Neural progenitor cell (in vitro differentiated cells): ENCODE measurements around the gene TIRAP. TPM values are rescaled to one million over a fixed set of nuclear protein-coding genes. Genes with fewer than 3 reads are reported as not detected.

Experiments used
- DNase-seq: peaks from one replicate; pipeline ENCODE4 v3.0.0-alpha.2; 2016; ENCODE audit warnings: low spot score
- H2AFZ ChIP-seq: fragments of 200-600 bp; sonication (generic); replicated peaks from 2 replicates; pipeline ENCODE4 v1.6.1; 2016; ENCODE audit warnings: antibody characterized with exemption
- H3F3A ChIP-seq: fragments of 200-600 bp; sonication (generic); 2 replicates; pipeline ENCODE4 v1.6.1; 2016; ENCODE audit warnings: antibody characterized with exemption, low read depth
- H3K27ac ChIP-seq: fragments of 200-600 bp; sonication (generic); 2 replicates; pipeline ENCODE4 v1.5.1; 2016; ENCODE audit warnings: mild to moderate bottlenecking
- H3K27me3 ChIP-seq: fragments of 200-600 bp; sonication (generic); 2 replicates; pipeline ENCODE4 v1.6.1; 2016; ENCODE audit warnings: mild to moderate bottlenecking, moderate library complexity
- H3K36me3 ChIP-seq: fragments of 200-600 bp; sonication (generic); 2 replicates; pipeline ENCODE4 v1.5.1; 2016
- H3K4me1 ChIP-seq: fragments of 200-600 bp; sonication (generic); 2 replicates; pipeline ENCODE4 v1.6.1; 2016; ENCODE audit warnings: mixed run types
- H3K4me2 ChIP-seq: fragments of 200-600 bp; sonication (generic); 2 replicates; pipeline ENCODE4 v1.6.1; 2016
- H3K4me3 ChIP-seq: fragments of 200-600 bp; sonication (generic); 2 replicates; pipeline ENCODE4 v1.5.1; 2016
- H3K79me2 ChIP-seq: fragments of 200-600 bp; sonication (generic); 2 replicates; pipeline ENCODE4 v1.6.1; 2016; ENCODE audit warnings: low read depth
- H3K9ac ChIP-seq: fragments of 200-600 bp; sonication (generic); 2 replicates; pipeline ENCODE4 v1.6.1; 2016
- H3K9me3 ChIP-seq: fragments of 200-600 bp; sonication (generic); 2 replicates; pipeline ENCODE4 v1.5.1; 2016; ENCODE audit warnings: low read depth
- H4K20me1 ChIP-seq: fragments of 200-600 bp; sonication (generic); 2 replicates; pipeline ENCODE4 v1.6.1; 2016; ENCODE audit warnings: low read depth
- H3K27ac Mint-ChIP-seq: 3 replicates; pipeline ENCODE4 v1.8.0; 2021; ENCODE audit warnings: mixed read lengths
- H3K27me3 Mint-ChIP-seq: 2 replicates; pipeline ENCODE4 v1.8.0; 2022; ENCODE audit warnings: low read depth, mild to moderate bottlenecking, inconsistent platforms, moderate library complexity, mixed read lengths; ENCODE audit not compliant: insufficient read depth
- H3K36me3 Mint-ChIP-seq: 3 replicates; pipeline ENCODE4 v1.8.0; 2021; ENCODE audit warnings: mixed read lengths
- H3K4me1 Mint-ChIP-seq: 3 replicates; pipeline ENCODE4 v1.8.0; 2021; ENCODE audit warnings: mixed read lengths
- H3K4me3 Mint-ChIP-seq: 3 replicates; pipeline ENCODE4 v1.8.0; 2021; ENCODE audit warnings: mild to moderate bottlenecking, moderate library complexity, mixed read lengths
- H3K9me3 Mint-ChIP-seq: 3 replicates; pipeline ENCODE4 v1.8.0; 2020; ENCODE audit warnings: mixed read lengths
- EZH2 ChIP-seq: fragments of 200-600 bp; sonication (generic); IDR thresholded peaks from 2 replicates; pipeline ENCODE4 v1.6.1; 2017; ENCODE audit warnings: antibody characterized with exemption, mild to moderate bottlenecking, moderate library complexity
- EZH2phosphoT487 ChIP-seq: fragments of 200-600 bp; sonication (generic); IDR thresholded peaks from 2 replicates; pipeline ENCODE4 v1.6.1; 2017; ENCODE audit warnings: antibody characterized with exemption
- total RNA-seq: library from RNA; depleted of rRNA; stranded (reverse); fragments of >200 nt; gene quantifications from 2 replicates; pipeline ENCODE4 v1.2.3, GENCODE V29; 2015; ENCODE audit warnings: low replicate concordance
- TF ChIP-seq, protein P1 (sequence below): fragments of 200-600 bp; sonication (generic); IDR thresholded peaks from 2 replicates; pipeline ENCODE4 v1.5.1; 2017; ENCODE audit warnings: antibody characterized with exemption, mild to moderate bottlenecking

TIRAP gene
- total RNA-seq, 1 donor from 2014 or later, result 5.3 TPM

DNA sequence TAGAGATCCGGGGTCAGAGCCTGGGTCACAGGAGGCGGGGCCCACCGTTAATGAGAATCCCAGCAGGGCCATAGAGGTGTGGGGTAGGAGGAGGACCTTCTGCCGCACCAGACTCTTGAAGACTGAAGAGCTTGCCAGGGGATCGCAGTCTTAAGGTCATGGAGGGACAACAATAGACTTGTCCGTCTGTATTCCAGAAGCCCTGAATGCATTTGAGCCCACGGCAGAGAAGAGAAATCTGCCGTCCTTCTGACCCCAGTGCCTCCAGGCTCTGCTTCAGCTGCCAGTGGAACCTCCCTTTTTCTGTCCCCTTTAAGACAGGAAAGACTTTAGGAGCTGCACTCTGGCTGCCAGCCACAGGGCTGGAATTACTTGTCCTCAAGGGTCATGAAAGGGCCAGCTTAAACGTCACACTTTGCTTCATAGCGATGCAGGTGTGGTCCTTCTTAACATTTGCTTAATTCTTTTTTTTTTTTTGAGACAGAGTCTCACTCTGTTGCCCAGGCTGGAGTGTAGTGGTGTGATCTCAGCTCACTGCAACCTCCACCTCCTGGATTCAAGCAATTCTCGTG is 57.1 kb downstream of the TIRAP start:
- Mint-ChIP-seq H3K27me3 (peaks cover 11% of the 10 kb centered on the region), H3K9me3 (no peaks in the 10 kb centered on the region), H3K4me1 (peaks cover 33% of the 10 kb centered on the region), H3K36me3 (peaks cover 26% of the 10 kb centered on the region), H3K27ac (no peak overlapping the region), H3K4me3 (no peak overlapping the region)
- TF ChIP-seq, protein P1, sequence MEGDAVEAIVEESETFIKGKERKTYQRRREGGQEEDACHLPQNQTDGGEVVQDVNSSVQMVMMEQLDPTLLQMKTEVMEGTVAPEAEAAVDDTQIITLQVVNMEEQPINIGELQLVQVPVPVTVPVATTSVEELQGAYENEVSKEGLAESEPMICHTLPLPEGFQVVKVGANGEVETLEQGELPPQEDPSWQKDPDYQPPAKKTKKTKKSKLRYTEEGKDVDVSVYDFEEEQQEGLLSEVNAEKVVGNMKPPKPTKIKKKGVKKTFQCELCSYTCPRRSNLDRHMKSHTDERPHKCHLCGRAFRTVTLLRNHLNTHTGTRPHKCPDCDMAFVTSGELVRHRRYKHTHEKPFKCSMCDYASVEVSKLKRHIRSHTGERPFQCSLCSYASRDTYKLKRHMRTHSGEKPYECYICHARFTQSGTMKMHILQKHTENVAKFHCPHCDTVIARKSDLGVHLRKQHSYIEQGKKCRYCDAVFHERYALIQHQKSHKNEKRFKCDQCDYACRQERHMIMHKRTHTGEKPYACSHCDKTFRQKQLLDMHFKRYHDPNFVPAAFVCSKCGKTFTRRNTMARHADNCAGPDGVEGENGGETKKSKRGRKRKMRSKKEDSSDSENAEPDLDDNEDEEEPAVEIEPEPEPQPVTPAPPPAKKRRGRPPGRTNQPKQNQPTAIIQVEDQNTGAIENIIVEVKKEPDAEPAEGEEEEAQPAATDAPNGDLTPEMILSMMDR, result no peak
- TF ChIP-seq EZH2, result no peak
- TF ChIP-seq EZH2phosphoT487, result no peak
- Histone ChIP-seq H3F3A (peaks cover 8% of the 10 kb centered on the region), H2AFZ (no peak overlapping the region), H3K27ac (no peak overlapping the region), H3K9me3 (no peaks in the 10 kb centered on the region), H3K27me3 (no peaks in the 10 kb centered on the region), H3K36me3 (no peaks in the 10 kb centered on the region), H3K9ac (no peak overlapping the region), H4K20me1 (peaks cover 29% of the 10 kb centered on the region), H3K79me2 (no peaks in the 10 kb centered on the region), H3K4me2 (peak overlapping the region; percentile 58), H3K4me1 (peaks cover 24% of the 10 kb centered on the region), H3K4me3 (no peak overlapping the region)
- DNase-seq, result peak; percentile 35

DNA sequence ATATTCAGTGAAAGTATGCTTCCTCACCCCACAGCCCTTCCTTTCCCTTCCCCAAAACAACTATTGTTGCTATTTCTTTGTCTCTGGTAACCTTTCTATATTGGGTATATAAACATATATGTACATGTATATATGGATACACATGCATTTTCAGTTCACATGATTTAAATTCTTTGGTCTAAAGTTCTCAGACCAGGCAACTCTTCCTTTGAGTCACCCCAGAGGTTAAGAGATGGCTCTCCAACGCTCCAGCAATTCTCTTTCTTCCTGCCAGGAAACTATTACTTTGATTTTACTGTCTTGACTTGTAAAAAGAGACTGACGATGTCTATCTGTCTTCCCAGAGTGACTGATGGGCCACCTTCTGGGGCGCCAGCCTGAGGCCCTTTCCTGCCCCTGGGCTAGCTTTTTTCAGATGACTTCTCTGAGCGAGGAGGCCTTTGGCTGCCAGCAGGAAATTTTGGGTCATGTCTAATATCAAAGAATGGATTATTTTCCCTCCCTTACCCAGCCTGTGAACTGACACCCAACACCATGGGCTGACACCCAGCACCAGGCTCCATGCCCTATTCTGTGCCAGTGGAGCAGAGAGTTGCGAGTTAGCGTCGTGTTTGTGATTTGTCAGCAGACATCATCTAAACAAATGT is 58.2 kb downstream of the TIRAP start:
- H3K4me1 Mint-ChIP-seq, result peaks cover 36% of the 10 kb centered on the region
- Histone ChIP-seq H3K4me3 (no peak overlapping the region), H3K27me3 (no peaks in the 10 kb centered on the region), H3K4me1 (peaks cover 24% of the 10 kb centered on the region), H3F3A (peaks cover 8% of the 10 kb centered on the region), H3K79me2 (no peaks in the 10 kb centered on the region), H2AFZ (no peak overlapping the region), H3K9me3 (no peaks in the 10 kb centered on the region), H3K27ac (no peak overlapping the region), H3K9ac (no peak overlapping the region), H3K4me2 (peak overlapping the region; percentile 58), H3K36me3 (no peaks in the 10 kb centered on the region), H4K20me1 (peaks cover 34% of the 10 kb centered on the region)
- no peak for DNase-seq
- H3K27me3 Mint-ChIP-seq, result peaks cover 9% of the 10 kb centered on the region
- TF ChIP-seq, protein P1, result no peak
- TF ChIP-seq EZH2phosphoT487, result no peak
- TF ChIP-seq EZH2, result no peak
- no peak overlapping the region for H3K4me3 Mint-ChIP-seq
- H3K36me3 Mint-ChIP-seq, result peaks cover 29% of the 10 kb centered on the region
- no peaks in the 10 kb centered on the region for H3K9me3 Mint-ChIP-seq
- H3K27ac Mint-ChIP-seq, result peak overlapping the region; percentile 29

DNA sequence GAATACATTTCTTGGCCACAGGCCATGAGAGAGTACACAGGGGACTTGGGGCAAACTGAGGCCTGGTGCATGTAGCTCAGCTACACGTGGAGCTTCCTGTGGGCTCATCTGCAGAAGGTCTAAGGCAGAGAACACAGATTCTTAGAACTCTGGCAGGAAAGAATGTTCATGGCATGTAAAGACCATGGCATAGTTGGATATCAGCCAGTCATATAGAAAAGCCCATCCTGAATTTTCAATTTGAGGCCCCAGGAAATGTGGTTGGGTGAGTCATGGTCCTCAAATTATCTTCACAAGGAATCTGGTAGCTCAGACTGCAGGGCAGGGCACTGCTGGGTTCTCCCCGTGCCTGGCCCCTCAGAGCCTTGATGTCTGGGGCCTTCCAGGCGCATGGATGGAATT is 58.9 kb downstream of the TIRAP start:
- H3K4me3 Mint-ChIP-seq, result no peak overlapping the region

More for the DNA sequence above, 58.9 kb downstream of the TIRAP start:
- H3K27ac ChIP-seq, result no peak overlapping the region
- peaks cover 41% of the 10 kb centered on the region for H4K20me1 ChIP-seq
- no peak overlapping the region for H2AFZ ChIP-seq
- peaks cover 35% of the 10 kb centered on the region for H3K4me1 Mint-ChIP-seq
- H3K36me3 ChIP-seq, result no peaks in the 10 kb centered on the region
- no peak for TF ChIP-seq EZH2
- TF ChIP-seq EZH2phosphoT487, result no peak
- TF ChIP-seq, protein P1, result no peak
- H3K4me3 ChIP-seq, result no peak overlapping the region
- H3K9me3 ChIP-seq, result no peaks in the 10 kb centered on the region
- H3K9me3 Mint-ChIP-seq, result no peaks in the 10 kb centered on the region
- DNase-seq, result no peak
- H3K27me3 ChIP-seq, result no peaks in the 10 kb centered on the region
- H3K27me3 Mint-ChIP-seq, result peaks cover 9% of the 10 kb centered on the region
- H3K79me2 ChIP-seq, result no peaks in the 10 kb centered on the region
- H3K9ac ChIP-seq, result no peak overlapping the region
- H3K4me1 ChIP-seq, result peaks cover 18% of the 10 kb centered on the region
- peaks cover 8% of the 10 kb centered on the region for H3F3A ChIP-seq
- H3K27ac Mint-ChIP-seq, result no peak overlapping the region
- H3K36me3 Mint-ChIP-seq, result peaks cover 30% of the 10 kb centered on the region
- no peak overlapping the region for H3K4me2 ChIP-seq
